ENCODE measurements around the gene BLCAP. TPM values are rescaled to one million over a fixed set of nuclear protein-coding genes. Genes with fewer than 3 reads are reported as not detected.

Gene BLCAP
- total RNA-seq, 1 donor from 2014 or later = 91.8 TPM

GRCh38 chr20:37531856-37532255 is 4.2 kb upstream of the BLCAP start:
- no peak for DNase-seq
- Histone ChIP-seq H3K9me3 (replicated peaks) (no peaks in the 10 kb centered on the region), H3K4me1 (peaks cover 21% of the 10 kb centered on the region), H3K27ac (replicated peaks) (no peak overlapping the region), H3K4me3 (no peak overlapping the region), H3K27me3 (ENCODE audit: low read depth) (no peaks in the 10 kb centered on the region), H3K36me3 (no peaks in the 10 kb centered on the region)
- intact Hi-C loops (cut with micrococcal nuclease) = loop anchor here (5.0 to 10.0 kb wide), 3 partner anchors 147 to 335 kb away; no protein-coding TSS in a partner anchor
- no peak for TF ChIP-seq CTCF (IDR thresholded peaks at IDR 0.05; ENCODE audit: borderline replicate concordance)

GRCh38 chr20:37530696-37531095 is 3.0 kb upstream of the BLCAP start:
- TF ChIP-seq CTCF (IDR thresholded peaks at IDR 0.05; ENCODE audit: borderline replicate concordance) = no peak
- no peaks in the 10 kb centered on the region for H3K9me3 ChIP-seq (replicated peaks)
- H3K27ac ChIP-seq (replicated peaks) = no peak overlapping the region
- intact Hi-C loops (cut with micrococcal nuclease) = loop anchor here (5.0 to 10.0 kb wide), 3 partner anchors 146 to 333 kb away; no protein-coding TSS in a partner anchor
- peaks cover 32% of the 10 kb centered on the region for H3K4me1 ChIP-seq
- no peaks in the 10 kb centered on the region for H3K36me3 ChIP-seq
- no peak for DNase-seq
- no peaks in the 10 kb centered on the region for H3K27me3 ChIP-seq (ENCODE audit: low read depth)
- H3K4me3 ChIP-seq = no peak overlapping the region

GRCh38 chr20:37529968-37530600 is 2.4 kb upstream of the BLCAP start:
- no peak for TF ChIP-seq CTCF (IDR thresholded peaks at IDR 0.05; ENCODE audit: borderline replicate concordance)
- no peaks in the 10 kb centered on the region for H3K36me3 ChIP-seq
- intact Hi-C loops (cut with micrococcal nuclease) = loop anchor here (5.0 to 10.0 kb wide), 3 partner anchors 145 to 333 kb away; no protein-coding TSS in a partner anchor
- no peaks in the 10 kb centered on the region for H3K27me3 ChIP-seq (ENCODE audit: low read depth)
- peaks cover 38% of the 10 kb centered on the region for H3K4me1 ChIP-seq
- no peak overlapping the region for H3K4me3 ChIP-seq
- H3K9me3 ChIP-seq (replicated peaks) = no peaks in the 10 kb centered on the region
- DNase-seq = no peak
- H3K27ac ChIP-seq (replicated peaks) = no peak overlapping the region

GRCh38 chr20:37529214-37529967 is 1.7 kb upstream of the BLCAP start:
- intact Hi-C loops (cut with micrococcal nuclease) = no loop called here
- no peak for DNase-seq
- Histone ChIP-seq H3K4me3 (peak overlapping the region; percentile 97), H3K36me3 (no peaks in the 10 kb centered on the region), H3K27me3 (ENCODE audit: low read depth) (no peaks in the 10 kb centered on the region), H3K4me1 (peaks cover 45% of the 10 kb centered on the region), H3K9me3 (replicated peaks) (no peaks in the 10 kb centered on the region), H3K27ac (replicated peaks) (no peak overlapping the region)
- no peak for TF ChIP-seq CTCF (IDR thresholded peaks at IDR 0.05; ENCODE audit: borderline replicate concordance)

GRCh38 chr20:37528446-37529213 is 954 bp upstream of the BLCAP start:
- no peaks in the 10 kb centered on the region for H3K36me3 ChIP-seq
- no peak for DNase-seq
- H3K9me3 ChIP-seq (replicated peaks) = no peaks in the 10 kb centered on the region
- peak overlapping the region; percentile 94 for H3K27ac ChIP-seq (replicated peaks)
- no peak for TF ChIP-seq CTCF (IDR thresholded peaks at IDR 0.05; ENCODE audit: borderline replicate concordance)
- peak overlapping the region; percentile 97 for H3K4me3 ChIP-seq
- intact Hi-C loops (cut with micrococcal nuclease) = no loop called here
- H3K4me1 ChIP-seq = peaks cover 49% of the 10 kb centered on the region
- H3K27me3 ChIP-seq (ENCODE audit: low read depth) = no peaks in the 10 kb centered on the region

Measured in left ventricle myocardium inferior (tissue), 1 donor.